Thoracic aorta (tissue), 2 donors: ENCODE data around the gene ADCY9. TPM values are rescaled to one million over a fixed set of nuclear protein-coding genes. Genes with fewer than 3 reads are reported as not detected.

Experiments
- ATAC-seq: fragments of 150-250 bp; one replicate; pipeline ENCODE4 v1.8.0; 2017; ENCODE audit warnings: low read depth; ENCODE audit not compliant: insufficient number of reproducible peaks, low FRiP score
- DNase-seq: peaks from one replicate; pipeline ENCODE4 v3.0.0-alpha.2; 2020; ENCODE audit warnings: low spot score
- H3K27ac ChIP-seq, 2 donors: fragments of 200-600 bp; sonication (generic); 1 replicate in 1 of 2; 2 replicates in 1 of 2; pipeline ENCODE4 v1.5.1; 2016; ENCODE audit warnings: mild to moderate bottlenecking in 2 of 2, moderate library complexity in 2 of 2
- H3K27me3 ChIP-seq: fragments of 200-600 bp; sonication (generic); replicated peaks from 2 replicates; pipeline ENCODE4 v1.6.0; 2016; ENCODE audit warnings: mild to moderate bottlenecking; ENCODE audit not compliant: insufficient read depth
- H3K36me3 ChIP-seq: fragments of 200-600 bp; sonication (generic); one replicate; pipeline ENCODE4 v1.5.1; 2016
- H3K4me1 ChIP-seq, 2 donors: fragments of 200-600 bp; sonication (generic); 1 replicate in 1 of 2; 2 replicates in 1 of 2; pipeline versions ENCODE4 v1.5.1 to v1.6.0; 2016; ENCODE audit warnings: low read depth in 2 of 2, mild to moderate bottlenecking in 1 of 2; ENCODE audit not compliant: control insufficient read depth in 1 of 2
- H3K4me3 ChIP-seq: fragments of 200-600 bp; sonication (generic); 2 replicates; pipeline ENCODE4 v1.5.1; 2016; ENCODE audit warnings: mild to moderate bottlenecking
- H3K9me3 ChIP-seq: fragments of 200-600 bp; sonication (generic); 2 replicates; pipeline ENCODE4 v1.5.1; 2016
- total RNA-seq, 2 donors: library from RNA; depleted of rRNA; stranded (reverse); fragments of >200 nt; gene quantifications; one replicate each; pipeline versions ENCODE4 v1.1.0 to v1.2.3, GENCODE V29; 2016
- TF ChIP-seq, protein P1 (sequence below): fragments of 200-600 bp; sonication (generic); IDR thresholded peaks from one replicate; pipeline ENCODE4 v1.5.1; 2019; ENCODE audit warnings: antibody characterized with exemption

The ADCY9 gene
- total RNA-seq, 2 donors from 2014 or later = 44.1 to 83.8 TPM

DNA sequence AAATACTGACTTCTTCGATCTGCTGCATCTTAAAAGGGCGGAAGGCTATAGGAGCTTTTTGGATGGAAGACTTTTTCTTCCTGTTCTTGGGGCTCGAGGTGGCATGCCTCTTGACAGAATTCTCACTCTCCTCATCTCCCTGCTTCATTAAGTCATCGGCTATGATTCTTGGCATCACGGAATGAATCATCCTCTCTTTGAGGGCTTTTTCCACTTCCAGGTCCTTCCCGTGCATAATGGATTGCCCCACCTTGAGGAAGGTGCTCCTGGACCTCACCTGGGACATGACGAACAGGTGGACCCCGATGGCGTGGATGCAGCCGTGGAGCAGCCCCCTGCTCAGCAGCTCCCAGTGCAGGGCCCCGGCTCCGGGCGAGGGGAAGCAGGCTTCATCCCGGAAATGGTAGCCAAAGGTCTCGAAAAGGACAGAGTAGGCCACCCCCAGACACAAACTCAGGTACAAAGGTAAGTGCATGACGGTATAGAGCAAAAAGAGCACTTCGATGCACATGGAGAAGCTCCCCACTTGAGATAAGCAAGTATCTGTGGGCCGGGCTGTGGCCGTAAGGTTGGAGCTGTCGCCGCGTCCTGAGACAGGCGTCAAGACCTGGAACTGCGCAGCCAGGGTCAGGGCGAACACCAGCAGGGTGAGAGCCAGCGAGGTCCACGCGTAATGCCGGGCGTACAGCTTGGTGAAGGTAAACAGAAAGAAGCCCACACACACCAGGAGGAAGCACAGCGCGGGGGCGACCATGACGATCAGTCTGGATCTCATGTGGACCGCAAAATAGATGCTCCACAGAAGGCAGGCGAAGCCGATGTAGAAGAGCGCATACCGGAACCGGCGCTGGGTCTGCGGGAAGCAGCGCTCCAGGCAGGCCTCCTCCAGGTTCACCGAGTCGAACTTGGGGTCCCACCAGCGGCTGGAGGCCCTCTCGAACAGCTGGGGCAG, 1.7 kb downstream of the ADCY9 start:
- Histone ChIP-seq H3K4me1 (peaks cover 12 to 46% of the 10 kb centered on the region in 2 donors), H3K9me3 (no peaks in the 10 kb centered on the region), H3K27me3 (no peaks in the 10 kb centered on the region), H3K4me3 (peak overlapping the region; percentile 80), H3K36me3 (no peaks in the 10 kb centered on the region), H3K27ac (peak overlapping the region; percentile 58 to 66)
- TF ChIP-seq, protein P1, sequence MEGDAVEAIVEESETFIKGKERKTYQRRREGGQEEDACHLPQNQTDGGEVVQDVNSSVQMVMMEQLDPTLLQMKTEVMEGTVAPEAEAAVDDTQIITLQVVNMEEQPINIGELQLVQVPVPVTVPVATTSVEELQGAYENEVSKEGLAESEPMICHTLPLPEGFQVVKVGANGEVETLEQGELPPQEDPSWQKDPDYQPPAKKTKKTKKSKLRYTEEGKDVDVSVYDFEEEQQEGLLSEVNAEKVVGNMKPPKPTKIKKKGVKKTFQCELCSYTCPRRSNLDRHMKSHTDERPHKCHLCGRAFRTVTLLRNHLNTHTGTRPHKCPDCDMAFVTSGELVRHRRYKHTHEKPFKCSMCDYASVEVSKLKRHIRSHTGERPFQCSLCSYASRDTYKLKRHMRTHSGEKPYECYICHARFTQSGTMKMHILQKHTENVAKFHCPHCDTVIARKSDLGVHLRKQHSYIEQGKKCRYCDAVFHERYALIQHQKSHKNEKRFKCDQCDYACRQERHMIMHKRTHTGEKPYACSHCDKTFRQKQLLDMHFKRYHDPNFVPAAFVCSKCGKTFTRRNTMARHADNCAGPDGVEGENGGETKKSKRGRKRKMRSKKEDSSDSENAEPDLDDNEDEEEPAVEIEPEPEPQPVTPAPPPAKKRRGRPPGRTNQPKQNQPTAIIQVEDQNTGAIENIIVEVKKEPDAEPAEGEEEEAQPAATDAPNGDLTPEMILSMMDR = no peak
- ATAC-seq (no peak), DNase-seq (no peak)

DNA sequence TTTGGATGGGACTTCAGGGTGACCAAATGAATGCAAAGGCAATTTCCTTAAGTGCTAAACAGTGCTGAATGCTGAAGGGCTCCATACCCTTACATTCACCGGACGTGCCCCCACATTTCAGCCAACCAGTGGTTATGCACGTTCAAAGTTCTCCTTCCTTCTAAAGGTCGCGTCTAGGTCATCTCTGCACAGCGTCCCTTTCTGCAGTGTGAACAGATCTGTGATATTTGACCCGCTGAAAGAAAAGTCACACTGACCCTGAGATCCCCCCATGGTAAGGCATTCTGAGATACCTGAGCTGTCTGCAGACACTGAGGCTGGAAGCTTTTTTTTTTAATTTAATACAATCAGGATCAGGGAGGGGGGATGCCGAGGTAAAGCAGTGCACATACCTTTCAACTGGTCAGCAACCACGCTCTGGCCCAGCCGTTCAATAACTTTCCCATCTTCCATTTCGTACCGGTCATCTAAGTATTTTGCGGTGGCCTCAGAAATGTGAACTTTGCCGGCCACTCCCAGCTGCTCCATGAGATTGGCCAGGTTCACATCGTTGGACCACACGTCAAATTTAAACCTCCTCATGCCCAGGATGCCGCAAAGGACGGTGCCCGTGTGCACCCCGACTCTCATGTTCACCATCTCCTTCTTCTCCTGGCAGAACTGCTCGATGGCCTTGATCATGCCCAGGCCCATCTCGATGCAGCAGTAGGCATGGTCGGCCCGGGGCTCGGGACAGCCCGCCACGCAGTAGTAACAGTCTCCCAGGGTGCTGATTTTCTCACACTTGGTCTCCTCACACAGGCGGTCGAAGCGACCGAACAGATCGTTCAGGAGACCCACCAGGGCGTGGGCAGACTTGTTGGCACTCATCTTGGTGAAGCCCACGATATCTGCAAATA, 2.6 kb downstream of the ADCY9 start:
- H3K4me1 ChIP-seq = peaks cover 12 to 53% of the 10 kb centered on the region in 2 donors
- no peaks in the 10 kb centered on the region for H3K27me3 ChIP-seq
- DNase-seq = no peak
- H3K9me3 ChIP-seq = no peaks in the 10 kb centered on the region
- H3K27ac ChIP-seq = peak overlapping the region; percentile 10 to 64
- H3K4me3 ChIP-seq = peak overlapping the region; percentile 80
- no peaks in the 10 kb centered on the region for H3K36me3 ChIP-seq
- ATAC-seq = no peak
- TF ChIP-seq, protein P1 = no peak

DNA sequence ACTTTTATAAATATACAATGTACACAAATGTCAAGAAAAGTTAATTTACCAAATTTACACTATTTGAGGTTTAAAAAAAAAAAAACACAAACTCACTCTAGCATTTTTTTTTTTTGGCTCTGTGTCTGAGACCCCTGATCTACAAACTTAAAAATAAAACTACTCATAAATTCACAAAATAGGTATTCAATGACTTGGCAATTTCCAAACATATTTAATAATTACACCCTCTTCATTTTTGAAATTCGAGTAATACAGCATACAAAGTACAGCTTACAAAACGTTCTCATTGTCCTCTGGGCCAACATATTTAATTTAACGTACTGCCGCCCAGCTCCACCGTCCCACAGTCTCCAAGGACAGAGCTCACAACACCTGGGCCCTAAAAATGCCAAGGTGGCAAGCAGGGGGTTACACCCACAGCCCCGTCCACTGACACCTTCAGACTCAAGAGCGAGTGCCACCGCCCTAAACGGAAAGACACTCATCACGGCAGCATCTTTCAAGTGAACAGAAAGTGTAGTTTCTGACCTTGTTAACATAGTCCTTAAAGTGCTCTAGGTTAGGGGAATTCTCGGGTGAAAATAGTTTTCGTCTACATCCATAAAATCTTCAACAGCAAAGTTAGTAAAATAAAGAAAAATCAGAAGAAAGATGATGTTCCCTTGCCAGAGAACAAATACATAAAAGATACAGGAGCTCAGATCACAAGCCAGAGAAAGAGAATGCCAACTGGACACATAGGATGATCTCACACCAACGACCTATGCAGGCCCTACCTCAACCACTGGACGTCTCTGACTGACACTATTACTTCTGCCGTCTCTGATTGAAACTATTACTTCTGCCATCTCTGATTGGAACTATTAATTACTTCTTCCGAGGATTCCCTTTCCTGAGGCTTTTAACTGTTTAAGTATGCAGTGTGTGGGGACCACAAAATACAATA, 4.2 kb downstream of the ADCY9 start:
- TF ChIP-seq, protein P1 = no peak
- H3K4me1 ChIP-seq = peaks cover 12 to 52% of the 10 kb centered on the region in 2 donors
- no peaks in the 10 kb centered on the region for H3K27me3 ChIP-seq
- DNase-seq (no peak), ATAC-seq (no peak)
- H3K27ac ChIP-seq = peak overlapping the region in 1 of 2 donors; percentile 64
- no peaks in the 10 kb centered on the region for H3K36me3 ChIP-seq
- H3K9me3 ChIP-seq = no peaks in the 10 kb centered on the region
- peak overlapping the region; percentile 80 for H3K4me3 ChIP-seq

DNA sequence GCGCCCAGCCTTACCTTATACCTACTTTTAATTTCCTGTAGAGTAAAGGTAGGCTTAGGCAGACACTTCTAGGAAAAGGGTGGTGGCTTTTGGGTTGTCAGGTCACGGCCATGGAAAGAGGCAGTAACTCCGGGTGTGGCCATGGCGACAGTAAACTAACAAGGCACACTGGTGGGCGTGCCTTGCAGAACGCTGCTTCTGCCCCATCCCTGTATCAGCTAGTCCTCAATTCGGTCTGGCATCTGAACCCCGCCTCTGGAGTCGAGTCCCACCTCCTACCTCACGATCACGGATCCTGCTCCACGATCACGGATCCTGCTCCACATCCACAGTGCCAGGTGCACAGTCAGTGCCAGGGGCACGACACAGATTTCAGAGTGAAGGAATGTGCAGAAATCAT, 5.6 kb downstream of the ADCY9 start:
- TF ChIP-seq, protein P1 = no peak
- H3K27me3 ChIP-seq = no peaks in the 10 kb centered on the region
- peak overlapping the region in 1 of 2 donors; percentile 64 for H3K27ac ChIP-seq
- no peaks in the 10 kb centered on the region for H3K9me3 ChIP-seq
- peak overlapping the region; percentile 80 for H3K4me3 ChIP-seq
- no peak for ATAC-seq
- DNase-seq = no peak
- H3K4me1 ChIP-seq = peaks cover 12 to 63% of the 10 kb centered on the region in 2 donors
- no peaks in the 10 kb centered on the region for H3K36me3 ChIP-seq
